AG10803 (cell line): Measurements from ENCODE around the gene PARD3.
A peak's percentile ranks its signal among the peaks of the same experiment; 100 is the strongest.

Source experiments
- DNase-seq: peaks from one replicate; pipeline ENCODE4 v3.0.0; 2010; ENCODE audit warnings: low read depth
- H3K4me3 ChIP-seq: 2 replicates; pipeline ENCODE4 v1.5.1; 2011; ENCODE audit warnings: mild to moderate bottlenecking, low read length, control low read depth
- CTCF ChIP-seq: conservative IDR thresholded peaks from 2 replicates; pipeline ENCODE4 v1.5.1; 2011; ENCODE audit warnings: mild to moderate bottlenecking, low read length, control low read depth, inconsistent platforms

The PARD3 gene

GRCh38 chr10:34690383-34691049 is 124.6 kb downstream of the PARD3 start:
- DNase-seq, result no peak
- no peak overlapping the region for H3K4me3 ChIP-seq
- TF ChIP-seq CTCF, result no peak

DNA sequence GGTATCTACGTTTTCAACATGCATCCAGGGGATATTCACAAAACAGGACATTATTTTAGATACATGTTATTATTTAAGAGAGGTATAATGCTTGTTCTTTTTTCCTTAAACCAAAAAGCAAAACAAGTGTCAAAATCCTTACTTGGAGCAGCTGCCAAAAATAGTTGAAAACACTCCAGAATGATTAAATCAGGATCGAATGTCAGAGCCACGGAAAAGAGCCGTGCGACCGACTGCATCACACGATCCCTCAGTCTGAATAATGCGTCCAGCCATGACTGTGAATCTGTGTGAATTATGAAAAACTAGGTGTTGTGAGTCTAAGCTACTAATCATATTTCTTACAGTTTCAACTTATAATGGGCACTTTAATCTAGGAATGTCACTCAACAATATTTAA is 126.0 kb downstream of the PARD3 start:
- no peak overlapping the region for H3K4me3 ChIP-seq
- no peak for TF ChIP-seq CTCF
- DNase-seq, result peak; percentile 71

DNA sequence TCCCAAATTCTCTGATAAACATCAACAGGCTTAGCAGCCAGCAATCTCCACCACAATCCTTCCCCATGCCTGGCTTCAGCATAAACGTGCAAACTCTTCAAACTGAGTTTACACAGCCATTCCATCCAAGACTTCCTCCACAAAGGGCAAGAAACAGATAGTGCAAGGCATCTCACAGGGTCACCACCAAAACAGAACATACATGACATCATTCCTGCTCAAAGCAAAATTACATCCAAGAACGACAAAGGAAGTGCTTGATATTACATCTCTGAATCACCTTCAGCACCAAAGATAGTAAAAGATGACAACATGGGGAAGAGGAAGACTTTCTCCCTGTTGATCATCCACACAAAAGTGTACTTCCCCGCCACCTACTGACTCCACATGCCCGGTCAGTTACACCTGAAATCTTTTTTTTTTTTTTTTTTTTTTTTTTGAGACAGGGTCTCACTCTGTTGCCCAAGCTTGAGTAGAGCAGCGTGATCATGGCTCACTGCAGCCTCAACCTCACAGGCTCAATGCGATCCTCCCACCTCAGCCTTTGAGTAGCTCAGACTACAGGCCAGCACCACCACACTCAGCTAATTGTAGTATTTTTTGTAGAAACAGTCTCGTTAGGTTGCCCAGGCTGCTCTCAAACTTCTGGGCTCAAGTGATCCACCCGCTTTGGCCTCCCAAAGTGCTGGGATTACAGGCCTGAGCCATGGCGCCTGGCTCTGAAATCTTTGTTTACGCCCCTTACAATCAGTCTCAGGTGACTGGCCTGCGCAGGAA is 127.5 kb downstream of the PARD3 start:
- no peak for DNase-seq
- no peak overlapping the region for H3K4me3 ChIP-seq
- no peak for TF ChIP-seq CTCF

GRCh38 chr10:34682580-34682979 is 132.5 kb downstream of the PARD3 start:
- no peak for DNase-seq
- no peak overlapping the region for H3K4me3 ChIP-seq
- TF ChIP-seq CTCF, result no peak

- no peak overlapping the region for H3K4me3 ChIP-seq
- TF ChIP-seq CTCF, result no peak
- DNase-seq, result no peak
Observed at GRCh38 chr10:34681933-34682332, 133.2 kb downstream of the PARD3 start.

GRCh38 chr10:34679177-34679576 is 135.9 kb downstream of the PARD3 start:
- no peak for DNase-seq
- no peak for TF ChIP-seq CTCF
- no peak overlapping the region for H3K4me3 ChIP-seq

- H3K4me3 ChIP-seq, result no peak overlapping the region
- no peak for DNase-seq
- TF ChIP-seq CTCF, result no peak
Observed at GRCh38 chr10:34677591-34677990, 137.5 kb downstream of the PARD3 start.
